K562 (cell line): ENCODE results near the gene APBA2.

Experiments used
- FOXP4 ChIP-seq: sonication (generic); formaldehyde crosslinking; IDR thresholded peaks from 2 replicates; pipeline ENCODE4 v1.8.0; 2022; ENCODE audit warnings: mild to moderate bottlenecking, missing genetic modification reagents, borderline replicate concordance
- NR2C2 ChIP-seq, 2 experiments: fragments of 200-800 bp in 1 of 2; sonication (Bioruptor generic) in 1 of 2; sonication (generic) in 1 of 2; formaldehyde crosslinking in 1 of 2; IDR thresholded peaks; 2 replicates each; pipeline versions ENCODE4 v1.6.1 to v1.8.0; 2016 to 2022; ENCODE audit warnings: mild to moderate bottlenecking in 1 of 2, missing compliant biosample characterization in 1 of 2, missing genetic modification characterization in 1 of 2, missing genetic modification reagents in 1 of 2
- POLR2A ChIP-seq: fragments of 450-650 bp; conservative IDR thresholded peaks from 2 replicates; pipeline ENCODE4 v1.6.1; 2016

GRCh38 chr15:28955993-28956421, 70.2 kb downstream of the APBA2 start:
- no peak for TF ChIP-seq NR2C2 (CRISPR knock-in tag; IDR thresholded peaks at IDR 0.05)
- no peak for TF ChIP-seq NR2C2 (tag; IDR thresholded peaks at IDR 0.05)
- no peak for TF ChIP-seq POLR2A
- TF ChIP-seq FOXP4 (CRISPR knock-in tag) = no peak
